Measurements from ENCODE around the gene MUC3A. TPM values are rescaled to one million over a fixed set of nuclear protein-coding genes. Genes with fewer than 3 reads are reported as not detected.

The MUC3A gene
- total RNA-seq, 1 donor from 2014 or later = 1.7 TPM

- Histone ChIP-seq H3K9me3 (peaks cover 6% of the 10 kb centered on the region), H3K36me3 (no peaks in the 10 kb centered on the region), H3K27ac (no peak overlapping the region), H3K4me1 (no peaks in the 10 kb centered on the region), H3K27me3 (ENCODE audit: low read depth) (peaks cover 6% of the 10 kb centered on the region), H3K4me3 (no peak overlapping the region)
- TF ChIP-seq CTCF (IDR thresholded peaks at IDR 0.05) = no peak
- intact Hi-C loops (cut with DNase I) = no loop called here
- DNase-seq (no peak), ATAC-seq (no peak)
Measured at GRCh38 chr7:100943693-100944092, 5.6 kb upstream of the MUC3A start.

GRCh38 chr7:100944138-100944537 is 5.2 kb upstream of the MUC3A start:
- H3K27me3 ChIP-seq (ENCODE audit: low read depth) = peaks cover 8% of the 10 kb centered on the region
- ATAC-seq = no peak
- no peak overlapping the region for H3K27ac ChIP-seq
- no peaks in the 10 kb centered on the region for H3K36me3 ChIP-seq
- intact Hi-C loops (cut with DNase I) = no loop called here
- DNase-seq = no peak
- peaks cover 6% of the 10 kb centered on the region for H3K9me3 ChIP-seq
- no peak overlapping the region for H3K4me3 ChIP-seq
- no peaks in the 10 kb centered on the region for H3K4me1 ChIP-seq
- TF ChIP-seq CTCF (IDR thresholded peaks at IDR 0.05) = no peak

GRCh38 chr7:100946111-100946510 is 3.2 kb upstream of the MUC3A start:
- Histone ChIP-seq H3K27me3 (ENCODE audit: low read depth) (peaks cover 24% of the 10 kb centered on the region), H3K27ac (no peak overlapping the region), H3K36me3 (no peaks in the 10 kb centered on the region), H3K9me3 (no peaks in the 10 kb centered on the region), H3K4me3 (no peak overlapping the region), H3K4me1 (no peaks in the 10 kb centered on the region)
- no peak for DNase-seq
- no peak for ATAC-seq
- TF ChIP-seq CTCF (IDR thresholded peaks at IDR 0.05) = no peak
- intact Hi-C loops (cut with DNase I) = no loop called here

- Histone ChIP-seq H3K9me3 (no peaks in the 10 kb centered on the region), H3K27ac (no peak overlapping the region), H3K4me3 (no peak overlapping the region), H3K4me1 (no peaks in the 10 kb centered on the region), H3K27me3 (ENCODE audit: low read depth) (peaks cover 26% of the 10 kb centered on the region), H3K36me3 (no peaks in the 10 kb centered on the region)
- DNase-seq = no peak
- no peak for TF ChIP-seq CTCF (IDR thresholded peaks at IDR 0.05)
- ATAC-seq = no peak
- intact Hi-C loops (cut with DNase I) = no loop called here
Measured at GRCh38 chr7:100946766-100947365, 2.5 kb upstream of the MUC3A start.

GRCh38 chr7:100947792-100948191 is 1.5 kb upstream of the MUC3A start:
- DNase-seq (no peak), ATAC-seq (no peak)
- Histone ChIP-seq H3K4me1 (no peaks in the 10 kb centered on the region), H3K27ac (no peak overlapping the region), H3K36me3 (no peaks in the 10 kb centered on the region), H3K9me3 (no peaks in the 10 kb centered on the region), H3K4me3 (no peak overlapping the region), H3K27me3 (ENCODE audit: low read depth) (peaks cover 30% of the 10 kb centered on the region)
- TF ChIP-seq CTCF (IDR thresholded peaks at IDR 0.05) = no peak
- intact Hi-C loops (cut with DNase I) = no loop called here
